Kidney capillary endothelial cell (primary cell): ENCODE data around the gene ATG7.
"Not testable (repeated sequence)": the region's sequence is repeated elsewhere in the genome, so short reads cannot be mapped to it uniquely, and the experiment has no call there.

Experiments used
- DNase-seq: peaks from one replicate; pipeline ENCODE4 v3.0.0-alpha.2; 2018; ENCODE audit warnings: low spot score

ATG7 gene

DNA sequence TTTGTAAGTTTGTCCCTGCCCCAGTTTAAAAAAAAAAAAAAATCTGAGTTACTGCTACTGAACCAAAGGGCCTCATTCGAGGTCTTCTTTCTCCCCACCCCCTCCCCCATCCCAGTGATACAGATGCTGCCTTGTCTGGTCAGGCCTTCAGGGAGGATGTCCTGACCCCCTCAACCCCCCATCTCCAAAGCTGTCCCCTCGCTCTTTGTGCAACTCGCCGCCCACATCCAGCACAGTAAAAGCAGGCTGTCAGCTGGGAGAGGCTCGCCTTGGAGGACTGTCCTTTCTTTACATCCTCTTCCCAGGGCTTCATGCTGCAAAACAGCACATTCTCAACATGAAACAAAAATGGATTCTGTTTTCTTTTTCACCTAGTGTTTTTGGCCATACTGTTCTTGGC is 238.2 kb downstream of the ATG7 start:
- no peak for DNase-seq

DNA sequence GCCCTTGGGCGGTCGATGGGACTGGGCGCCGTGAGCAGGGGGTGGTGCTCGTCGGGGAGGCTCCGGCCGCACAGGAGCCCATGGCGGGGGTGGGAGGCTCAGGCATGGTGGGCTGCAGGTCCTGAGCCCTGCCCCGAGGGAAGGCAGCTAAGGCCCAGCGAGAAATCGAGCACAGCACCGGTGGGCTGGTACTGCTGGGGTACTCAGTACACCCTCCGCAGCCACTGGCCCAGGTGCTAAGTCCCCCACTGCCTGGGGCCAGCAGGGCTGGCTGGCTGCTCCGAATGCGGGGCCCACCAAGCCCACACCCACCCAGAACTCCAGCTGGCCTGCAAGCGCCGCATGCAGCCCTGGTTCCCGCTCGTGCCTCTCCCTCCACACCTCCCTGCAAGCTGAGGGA is 239.4 kb downstream of the ATG7 start:
- DNase-seq, result not testable (repeated sequence)

DNA sequence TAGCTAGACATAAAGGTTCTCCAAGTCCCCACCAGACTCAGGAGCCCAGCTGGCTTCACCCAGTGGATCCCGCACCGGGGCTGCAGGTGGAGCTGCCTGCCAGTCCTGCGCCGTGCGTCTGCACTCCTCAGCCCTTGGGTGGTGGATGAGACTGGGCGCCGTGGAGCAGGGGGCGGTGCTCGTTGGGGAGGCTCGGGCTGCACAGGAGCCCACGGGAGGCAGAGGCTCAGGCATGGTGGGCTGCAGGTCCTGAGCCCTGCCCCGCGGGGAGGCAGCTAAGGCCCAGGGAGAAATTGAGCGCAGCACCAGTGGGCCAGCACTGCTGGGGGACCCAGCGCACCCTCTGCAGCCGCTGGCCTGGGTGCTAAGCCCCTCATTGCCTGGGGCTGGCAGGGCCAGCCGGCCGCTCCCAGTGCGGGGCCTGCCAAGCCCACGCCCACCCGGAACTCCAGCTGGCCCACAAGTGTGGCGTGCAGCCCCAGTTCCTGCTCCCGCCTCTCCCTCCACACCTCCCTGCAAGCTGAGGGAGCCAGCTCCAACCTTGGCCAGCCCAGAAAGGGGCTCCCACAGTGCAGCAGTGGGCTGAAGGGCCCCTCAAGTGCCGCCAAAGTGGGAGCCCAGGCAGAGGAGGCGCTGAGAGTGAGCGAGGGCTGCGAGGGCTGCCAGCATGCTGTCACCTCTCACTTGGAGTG is 241.1 kb downstream of the ATG7 start:
- not testable (repeated sequence) for DNase-seq

DNA sequence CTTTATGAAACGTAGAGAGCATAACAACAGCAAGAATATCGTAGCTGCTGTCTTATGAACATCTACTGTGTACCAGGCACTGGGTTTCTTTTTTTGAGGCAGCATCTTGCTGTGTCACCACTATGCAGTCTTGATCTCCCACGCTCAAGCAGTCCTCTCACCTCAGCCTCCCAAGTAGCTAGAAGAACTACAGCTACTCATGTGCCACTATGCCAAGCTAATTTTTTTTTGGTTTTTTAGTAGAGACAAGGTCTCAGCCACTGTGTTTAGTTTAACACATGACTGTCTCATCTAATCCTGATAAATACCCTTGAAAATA is 241.6 kb downstream of the ATG7 start:
- DNase-seq, result peak; percentile 36

DNA sequence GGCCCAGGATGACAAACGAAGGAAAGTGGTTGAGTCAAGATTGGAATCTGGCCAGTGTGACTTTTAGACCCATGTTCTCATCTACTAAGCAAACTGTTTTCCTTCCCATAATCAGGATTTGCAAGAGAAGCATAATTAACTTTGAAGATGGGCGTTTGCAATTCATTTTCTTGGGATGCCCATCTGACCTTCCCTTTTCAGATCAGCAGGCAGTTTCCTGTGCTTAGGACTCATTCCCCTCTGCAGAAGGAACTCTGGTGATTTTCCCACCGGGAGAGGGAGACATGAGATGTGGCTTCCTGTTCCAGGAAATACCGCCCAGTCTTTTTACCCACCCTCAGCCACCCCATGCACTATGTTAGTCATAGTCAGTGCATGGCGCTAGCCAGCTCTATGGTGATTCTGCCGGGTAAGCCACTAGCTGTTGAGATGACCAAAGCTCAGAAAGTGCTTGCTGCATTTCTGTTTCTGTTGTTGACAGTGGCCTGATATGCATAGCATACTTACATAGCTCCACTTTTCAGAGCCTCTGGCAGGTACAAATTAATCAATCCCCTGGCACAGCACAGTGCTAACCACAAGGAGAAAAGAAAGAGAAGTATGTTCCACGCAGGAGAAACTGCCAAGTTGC is 242.1 kb downstream of the ATG7 start:
- DNase-seq, result peak; percentile 95

DNA sequence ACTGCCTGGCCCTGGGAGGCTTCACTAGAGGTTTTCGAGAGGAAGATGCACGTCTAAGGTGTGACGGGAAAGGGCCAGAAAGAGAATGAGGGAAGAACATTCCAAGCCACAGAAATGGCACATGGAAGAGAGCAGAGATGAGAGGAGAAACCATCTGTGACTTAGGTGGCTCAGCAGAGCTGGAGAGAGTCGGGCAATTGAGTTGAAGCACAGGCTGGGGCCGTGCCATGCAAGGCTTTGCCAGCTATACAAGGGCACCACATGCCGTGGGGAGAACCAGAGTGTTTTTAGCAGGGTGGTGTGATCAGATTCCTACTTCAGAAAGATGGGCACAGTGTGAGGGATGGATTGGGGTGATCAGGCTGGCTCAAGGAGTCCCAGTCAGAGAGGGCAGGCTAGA is 245.4 kb downstream of the ATG7 start:
- no peak for DNase-seq

DNA sequence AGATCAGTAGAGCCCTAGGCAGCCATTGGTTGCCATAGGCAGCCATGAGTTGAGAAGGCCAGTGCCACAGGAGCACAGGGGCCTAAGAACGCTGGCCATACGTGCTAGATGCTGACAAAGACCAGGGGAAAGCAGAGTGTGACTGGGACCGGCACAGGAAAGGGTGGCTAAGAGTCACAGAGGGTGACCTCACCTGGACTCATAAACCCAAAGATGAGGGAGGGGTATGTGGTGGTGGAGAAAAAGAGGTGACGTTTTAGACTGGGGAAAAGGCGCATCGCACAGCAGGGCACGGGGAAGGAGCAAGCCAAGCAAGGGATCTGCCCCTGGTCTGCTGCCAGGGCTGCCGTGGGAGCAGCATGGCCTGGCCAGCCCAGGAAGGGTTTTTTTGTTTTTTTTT is 249.0 kb downstream of the ATG7 start:
- DNase-seq, result no peak

DNA sequence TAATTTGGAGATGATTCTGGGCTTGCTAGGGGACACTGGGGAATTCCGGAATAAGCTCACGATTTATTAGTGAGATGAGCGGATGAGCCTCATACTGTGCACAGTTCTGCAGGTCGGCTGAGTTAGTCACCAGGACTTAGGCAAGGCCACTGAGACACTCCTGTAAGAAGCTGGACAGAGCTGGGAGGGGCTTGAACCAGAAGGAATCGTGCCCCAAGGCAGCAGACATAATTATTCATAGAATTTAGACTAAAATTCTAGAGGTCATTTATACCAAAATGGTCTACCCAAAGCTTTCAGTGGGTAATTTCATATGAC is 250.2 kb downstream of the ATG7 start:
- no peak for DNase-seq

DNA sequence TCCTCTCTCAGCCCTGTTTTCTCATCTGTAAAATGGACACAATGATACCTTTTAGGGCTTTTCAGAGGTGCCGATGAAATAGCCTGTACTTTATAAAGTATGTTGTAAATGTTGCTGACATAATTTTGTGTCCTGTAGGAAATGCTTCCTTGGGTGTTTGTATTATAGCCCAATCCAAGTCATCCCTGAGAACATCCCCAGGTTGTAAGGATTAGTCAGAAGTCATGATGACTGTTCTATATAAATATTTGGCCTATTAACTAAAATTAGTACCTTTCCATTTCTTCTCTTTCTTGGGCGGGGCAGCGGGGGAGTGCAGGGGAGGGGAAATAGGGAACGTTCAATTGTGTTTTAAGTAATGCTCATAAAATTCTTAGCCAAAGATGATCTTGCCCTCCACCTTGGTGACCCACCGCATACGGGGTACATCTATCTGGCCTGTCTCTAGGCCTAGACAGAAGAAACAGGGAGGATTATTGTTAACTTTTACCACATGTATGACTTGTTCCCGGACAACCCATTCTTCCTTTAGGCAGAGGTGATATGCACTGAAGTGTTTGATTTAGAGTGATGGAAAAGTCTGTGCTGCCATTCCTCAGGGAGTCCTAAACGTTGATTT is 250.9 kb downstream of the ATG7 start:
- DNase-seq, result peak; percentile 26

DNA sequence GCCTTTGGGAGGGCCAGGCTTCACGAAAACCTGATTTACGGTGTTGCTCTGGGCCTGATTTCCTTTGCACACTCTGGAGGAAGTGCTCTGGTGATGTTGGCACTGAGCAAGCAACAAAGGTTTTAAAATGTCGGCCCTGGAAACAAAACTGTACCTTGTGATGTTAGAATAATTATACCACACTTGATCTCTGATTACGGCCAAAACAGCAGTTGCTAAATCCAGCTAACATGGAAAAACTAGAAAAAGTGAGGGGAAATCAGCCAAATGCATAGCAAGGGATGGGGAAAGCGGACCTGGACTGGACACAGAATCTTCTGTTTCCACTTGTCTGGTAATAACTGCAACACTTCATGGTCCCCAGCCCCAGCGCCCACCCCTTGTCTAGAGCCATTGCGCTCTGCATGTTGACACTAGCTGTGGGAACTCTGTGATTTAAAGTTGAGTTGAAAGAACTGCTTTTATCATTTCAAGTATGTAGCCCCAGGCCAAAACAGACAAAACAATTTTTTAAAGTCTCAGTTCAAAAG is 251.4 kb downstream of the ATG7 start:
- no peak for DNase-seq

DNA sequence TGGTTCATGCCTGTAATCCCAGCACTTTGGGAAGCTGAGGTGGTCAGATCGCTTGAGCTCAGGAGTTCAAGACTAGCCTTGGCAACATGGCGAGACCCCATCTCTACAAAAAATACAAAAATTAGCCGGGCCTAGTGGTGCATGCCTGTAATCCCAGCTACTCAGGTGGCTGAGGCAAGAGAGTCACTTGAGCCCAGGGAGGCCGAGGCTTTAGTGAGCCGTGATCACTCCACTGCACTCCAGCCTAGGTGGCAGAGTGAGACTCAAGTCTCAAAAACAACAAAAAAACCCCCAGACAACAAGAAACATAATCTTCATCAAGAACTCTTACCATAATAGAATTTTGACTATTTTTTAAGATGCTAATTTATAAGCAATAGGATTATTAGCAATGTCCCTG is 253.9 kb downstream of the ATG7 start:
- not testable (repeated sequence) for DNase-seq

DNA sequence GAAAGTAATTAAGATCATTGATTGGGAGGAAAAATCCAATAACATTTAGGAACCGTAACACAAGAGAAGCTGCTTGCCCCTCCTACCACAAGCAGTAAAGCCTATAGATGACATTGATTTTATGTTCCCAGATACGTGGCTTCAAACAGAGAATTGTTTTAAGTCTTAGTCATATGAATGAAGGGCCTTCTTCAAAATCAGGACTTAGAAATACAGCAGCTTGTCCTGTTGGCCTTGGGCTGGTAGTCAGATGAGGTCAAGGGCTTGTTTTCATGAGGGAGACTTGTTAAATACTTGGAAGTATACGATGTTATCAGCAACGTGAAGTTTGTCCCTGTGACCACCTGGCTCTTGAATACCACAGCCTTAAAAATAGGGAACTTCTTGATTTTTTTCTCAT is 257.1 kb downstream of the ATG7 start:
- no peak for DNase-seq

DNA sequence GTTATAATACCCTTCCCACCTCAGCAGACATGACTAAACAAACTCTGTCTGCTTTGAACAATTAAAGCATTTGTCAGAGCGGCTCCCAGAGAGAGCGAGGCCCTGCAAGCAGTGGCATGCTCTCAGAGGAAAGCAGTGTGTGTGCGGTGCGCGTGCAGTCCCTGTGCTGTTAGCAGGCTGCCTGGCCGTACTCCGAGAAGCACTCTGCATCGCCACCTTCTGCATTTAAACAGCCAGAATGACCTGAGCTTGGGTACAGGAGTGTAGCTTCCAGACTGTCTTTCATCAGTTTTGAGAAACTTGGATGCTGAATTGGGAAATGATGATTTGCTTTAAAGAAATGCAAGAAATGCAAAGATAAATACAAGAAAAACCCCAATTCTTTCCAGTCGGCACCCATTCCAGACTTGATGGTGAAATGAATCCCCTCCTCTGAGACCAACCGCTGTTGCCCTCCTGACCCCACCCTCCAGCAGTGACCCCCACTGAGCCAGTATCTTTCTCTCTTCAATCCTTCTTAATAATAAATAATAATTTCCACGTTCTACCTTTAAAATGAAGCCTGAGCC is 258.0 kb downstream of the ATG7 start:
- DNase-seq, result no peak

DNA sequence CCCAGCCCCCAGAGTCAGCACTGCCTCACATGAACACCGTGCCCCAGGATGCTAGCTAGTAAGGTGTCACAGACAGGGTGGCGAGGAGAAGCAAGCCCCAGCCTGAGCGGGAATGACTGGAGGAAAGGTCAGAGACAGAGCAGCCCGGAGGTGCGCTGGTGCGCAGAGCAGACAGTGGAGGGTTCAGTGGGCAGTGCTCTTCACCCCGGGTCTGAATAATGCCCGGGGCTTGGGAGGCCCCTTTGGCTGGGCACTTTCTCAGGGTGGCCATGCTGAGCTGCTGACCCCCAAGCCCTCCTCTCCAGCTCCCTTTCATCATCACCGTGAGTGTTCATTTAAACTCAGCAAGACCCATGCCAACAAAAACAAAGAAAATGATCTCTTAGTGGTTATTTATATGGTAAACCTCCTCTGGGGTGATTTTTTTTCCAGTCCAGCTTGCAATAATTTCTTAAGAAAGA is 260.8 kb downstream of the ATG7 start:
- DNase-seq, result no peak

DNA sequence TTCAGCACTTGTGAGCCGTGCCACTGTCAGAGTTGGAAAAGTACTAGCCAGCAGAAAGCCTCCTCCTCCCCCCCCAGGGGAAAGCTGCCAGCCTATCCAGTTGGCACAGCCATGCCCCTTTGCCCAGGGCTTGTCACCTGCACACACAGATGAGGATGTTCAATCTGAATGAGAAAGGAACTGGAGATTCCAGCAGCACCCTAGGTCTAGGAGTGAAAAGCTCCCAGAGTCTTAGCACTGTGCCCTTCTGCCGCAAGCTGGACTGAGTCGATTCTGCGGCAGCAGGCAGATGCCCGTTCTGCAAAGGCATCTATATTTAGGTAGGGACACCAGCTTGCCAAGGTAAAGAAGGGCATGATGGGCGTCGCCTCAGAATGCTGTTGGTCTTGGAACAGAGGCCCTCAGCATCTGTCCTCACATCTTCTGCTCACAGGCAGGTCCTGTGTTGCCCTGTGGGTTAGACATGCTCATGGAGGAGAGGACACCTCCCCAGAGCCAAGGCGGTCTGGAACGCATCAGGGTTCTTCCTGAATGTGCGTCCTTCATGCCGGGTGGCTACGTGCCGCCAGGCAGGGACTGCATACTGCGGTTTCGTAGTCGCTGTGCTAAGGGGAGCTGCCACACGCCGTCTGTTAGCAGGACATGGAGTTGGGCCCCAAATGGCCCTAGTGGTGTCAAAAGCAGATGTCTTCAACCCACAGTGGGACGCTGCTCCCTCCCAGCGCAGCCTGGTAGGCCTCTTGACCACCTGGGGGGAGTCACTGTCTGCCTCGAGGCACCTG is 262.0 kb downstream of the ATG7 start:
- DNase-seq, result no peak

DNA sequence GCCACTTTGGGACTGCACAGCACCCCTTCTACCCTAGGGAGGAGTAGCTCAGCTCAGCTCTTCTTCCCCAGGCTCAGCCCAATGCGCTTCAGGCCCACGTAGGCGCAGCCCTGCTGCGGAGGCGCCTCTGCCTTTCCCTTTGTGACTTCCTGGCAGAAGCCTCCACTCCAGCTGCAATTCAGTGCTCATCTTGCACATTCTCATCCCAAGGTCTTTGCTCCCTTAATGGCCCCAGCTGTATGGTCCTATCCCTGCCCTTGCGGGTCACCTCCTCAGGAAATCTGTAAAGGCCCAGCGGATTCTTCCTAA is 262.6 kb downstream of the ATG7 start:
- no peak for DNase-seq

DNA sequence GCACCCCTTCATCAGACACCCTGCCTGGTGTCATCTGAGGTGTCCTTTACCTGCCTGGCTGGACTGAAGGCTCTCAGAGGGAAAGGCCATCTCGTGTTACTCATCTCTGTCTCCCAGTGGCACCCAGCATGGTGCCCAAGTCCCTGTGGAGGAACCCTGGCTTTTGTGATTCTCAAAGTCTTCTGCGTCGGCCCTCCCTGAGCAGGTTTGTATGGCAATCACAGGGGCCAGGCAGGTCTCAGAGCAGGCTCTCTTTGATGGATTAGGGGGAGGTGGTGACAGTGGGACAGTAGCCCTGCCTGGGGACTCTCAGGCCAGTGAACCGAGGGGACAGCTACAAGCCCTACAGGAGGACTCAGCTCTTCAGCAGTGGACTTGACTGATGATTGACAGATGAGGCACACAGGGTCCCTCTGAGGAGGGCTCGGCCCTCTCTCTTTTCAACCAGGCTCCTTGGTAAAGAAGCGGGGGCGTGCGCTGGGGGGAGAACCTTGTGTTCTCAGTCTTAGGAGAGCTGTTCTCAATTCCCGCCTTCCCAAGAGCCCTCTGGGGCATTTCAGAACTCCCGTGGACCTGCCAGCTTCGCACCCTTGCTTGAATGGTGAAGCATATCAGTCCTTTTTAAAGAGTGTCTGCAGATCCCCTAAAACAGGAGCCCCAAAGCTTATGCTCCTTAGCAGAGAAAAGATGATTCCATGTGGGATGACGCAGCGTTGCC is 263.2 kb downstream of the ATG7 start:
- no peak for DNase-seq

DNA sequence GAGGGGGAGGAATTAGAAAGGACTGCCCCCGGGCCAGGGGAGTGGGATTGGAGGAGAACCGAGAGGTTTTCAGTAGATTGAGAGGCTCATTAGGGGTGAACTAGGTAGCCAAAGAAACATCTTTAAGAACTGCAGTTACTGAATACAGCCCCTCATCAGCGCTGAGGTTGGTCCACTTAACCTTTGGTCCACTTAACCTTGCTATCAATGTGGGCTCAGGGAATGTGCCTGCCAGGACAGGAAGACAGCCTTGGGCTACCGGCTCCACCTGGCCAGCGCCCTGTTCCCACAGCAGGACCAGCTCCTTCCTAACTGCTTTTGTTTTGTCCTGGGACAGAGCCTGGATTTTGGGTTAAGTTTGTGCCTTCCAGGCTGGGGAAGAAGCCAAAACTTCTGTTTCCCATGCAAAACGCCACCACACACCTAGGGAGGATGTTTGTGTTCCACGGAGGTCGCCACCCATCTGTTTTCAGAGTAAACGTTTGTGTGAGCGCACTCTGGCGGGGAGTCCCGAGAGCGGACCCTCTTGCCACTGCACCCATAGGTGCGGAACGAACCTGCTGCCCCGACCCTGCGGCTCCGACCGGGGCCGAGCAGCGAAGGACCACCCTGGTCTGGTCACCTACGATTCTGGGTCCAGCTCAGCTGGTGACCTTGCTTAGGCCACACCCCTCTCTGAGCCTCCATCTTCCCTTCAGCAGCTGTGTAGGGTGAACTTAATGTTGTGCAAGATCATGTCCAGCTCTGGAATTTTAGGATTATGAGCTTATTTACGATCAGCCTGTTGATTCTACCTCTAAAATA is 264.1 kb downstream of the ATG7 start:
- DNase-seq, result no peak

DNA sequence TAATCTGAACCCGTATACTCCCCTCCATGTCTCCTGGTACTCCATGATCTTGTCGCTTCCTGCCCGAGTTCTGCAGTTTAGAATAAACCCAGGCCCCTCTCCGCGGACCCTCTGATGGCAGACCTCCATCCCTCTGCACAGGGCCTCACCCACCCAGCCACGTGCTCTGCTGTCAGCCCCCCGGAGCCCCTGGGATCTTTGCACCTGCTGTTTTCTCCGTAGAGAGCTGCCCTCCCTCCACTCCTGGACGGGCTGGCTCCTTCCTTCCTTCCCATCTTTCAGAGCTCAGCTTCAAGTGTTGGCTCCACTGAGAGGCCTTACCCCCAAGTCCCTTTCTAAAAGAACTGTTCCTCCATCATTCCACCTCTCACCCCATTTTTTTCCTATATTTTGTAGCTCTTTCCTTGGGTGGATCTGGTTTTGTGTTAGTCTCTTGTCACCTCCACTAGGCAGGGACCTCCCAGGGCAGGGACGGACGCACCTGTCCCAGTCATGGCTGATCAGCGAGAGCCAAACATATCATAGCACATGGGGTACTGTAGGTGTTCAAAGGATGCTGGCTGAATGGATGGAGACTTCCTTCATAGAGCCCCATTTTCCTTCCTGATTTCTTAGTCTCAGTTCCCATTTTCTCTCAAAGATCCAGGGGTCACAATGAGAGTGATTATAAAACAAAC is 264.9 kb downstream of the ATG7 start:
- no peak for DNase-seq

DNA sequence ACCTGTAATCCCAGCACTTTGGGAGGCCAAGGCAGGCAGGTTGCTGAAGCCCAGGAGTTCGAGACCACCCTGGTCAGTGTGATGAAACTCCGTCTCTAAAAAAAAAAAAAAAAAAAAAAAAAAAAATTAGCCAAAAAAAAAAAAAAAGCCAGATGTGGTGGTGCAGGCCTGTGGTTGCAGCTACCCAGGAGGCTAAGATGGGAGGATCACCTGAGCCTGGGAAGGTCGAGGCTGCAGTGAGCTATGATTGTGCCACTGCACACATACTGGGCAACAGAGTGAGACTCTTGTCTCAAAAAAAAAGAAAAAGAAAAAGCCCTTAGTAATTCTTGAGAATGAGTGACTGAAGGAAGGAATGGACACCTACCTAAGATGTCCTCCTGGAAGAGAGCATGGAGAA is 266.4 kb downstream of the ATG7 start:
- DNase-seq, result no peak

DNA sequence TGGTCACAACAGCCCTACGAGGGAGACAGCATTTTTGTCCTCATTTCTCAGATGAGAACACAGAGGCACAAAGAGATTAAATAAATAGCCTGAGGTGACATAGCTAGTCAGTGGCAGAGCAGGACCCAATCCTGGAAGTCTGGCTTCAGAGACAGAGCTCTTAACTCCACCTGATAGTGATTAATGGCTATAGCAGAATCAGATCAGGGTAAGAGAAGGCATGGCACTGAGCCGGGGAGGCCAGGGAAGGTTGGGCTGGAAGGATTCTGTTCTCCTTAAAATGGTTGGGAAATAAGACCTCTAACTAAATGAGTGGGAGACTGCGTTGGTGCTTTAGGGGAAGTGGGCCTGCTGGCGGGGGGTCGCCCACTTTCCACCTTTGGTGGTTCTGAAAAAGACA is 267.0 kb downstream of the ATG7 start:
- no peak for DNase-seq
